ENCODE measurements around the gene PGP. TPM values are rescaled to one million over a fixed set of nuclear protein-coding genes. Genes with fewer than 3 reads are reported as not detected.

PGP gene
- total RNA-seq, 1 experiment from 2014 or later, result 36.2 TPM

DNA sequence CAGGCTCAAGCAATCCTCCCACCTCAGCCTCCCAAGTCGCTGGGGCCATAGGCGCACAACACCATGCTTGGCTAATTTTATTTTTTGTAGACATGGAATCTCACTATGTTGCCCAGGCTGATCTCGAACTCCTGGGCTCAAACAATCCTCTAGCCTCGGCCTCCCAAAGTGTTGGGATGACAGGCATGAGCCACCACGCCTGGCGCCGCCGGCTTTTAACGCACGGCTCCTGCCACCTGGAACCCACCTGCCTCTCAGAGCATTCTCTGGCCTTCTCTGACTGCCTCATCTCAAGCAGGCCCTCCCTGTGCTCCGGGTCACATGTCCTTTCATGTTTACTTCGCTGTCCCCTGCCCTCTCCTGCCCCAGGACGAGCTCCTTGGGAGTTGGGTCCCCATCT, 28.6 kb downstream of the PGP start:
- Histone ChIP-seq H3K4me3 (ENCODE audit: low read depth, low read length) (no peak overlapping the region), H3K4me1 (no peaks in the 10 kb centered on the region), H3K9me3 (no peaks in the 10 kb centered on the region), H3K36me3 (ENCODE audit: control insufficient read depth, insufficient read depth, low read length) (no peaks in the 10 kb centered on the region; the same call in 1 of the 2 replicates), H3K27me3 (replicated peaks; ENCODE audit: control insufficient read depth, insufficient read depth, low read length) (no peaks in the 10 kb centered on the region)
- TF ChIP-seq, protein P1, sequence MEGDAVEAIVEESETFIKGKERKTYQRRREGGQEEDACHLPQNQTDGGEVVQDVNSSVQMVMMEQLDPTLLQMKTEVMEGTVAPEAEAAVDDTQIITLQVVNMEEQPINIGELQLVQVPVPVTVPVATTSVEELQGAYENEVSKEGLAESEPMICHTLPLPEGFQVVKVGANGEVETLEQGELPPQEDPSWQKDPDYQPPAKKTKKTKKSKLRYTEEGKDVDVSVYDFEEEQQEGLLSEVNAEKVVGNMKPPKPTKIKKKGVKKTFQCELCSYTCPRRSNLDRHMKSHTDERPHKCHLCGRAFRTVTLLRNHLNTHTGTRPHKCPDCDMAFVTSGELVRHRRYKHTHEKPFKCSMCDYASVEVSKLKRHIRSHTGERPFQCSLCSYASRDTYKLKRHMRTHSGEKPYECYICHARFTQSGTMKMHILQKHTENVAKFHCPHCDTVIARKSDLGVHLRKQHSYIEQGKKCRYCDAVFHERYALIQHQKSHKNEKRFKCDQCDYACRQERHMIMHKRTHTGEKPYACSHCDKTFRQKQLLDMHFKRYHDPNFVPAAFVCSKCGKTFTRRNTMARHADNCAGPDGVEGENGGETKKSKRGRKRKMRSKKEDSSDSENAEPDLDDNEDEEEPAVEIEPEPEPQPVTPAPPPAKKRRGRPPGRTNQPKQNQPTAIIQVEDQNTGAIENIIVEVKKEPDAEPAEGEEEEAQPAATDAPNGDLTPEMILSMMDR (IDR thresholded peaks at IDR 0.05; ENCODE audit: insufficient read depth in 1 of 2, low read depth in 1 of 2, low read length in 1 of 2, severe bottlenecking in 1 of 2, unreplicated experiment in 1 of 2), result no peak
- no peaks in the 10 kb centered on the region for H3K27me3 Mint-ChIP-seq (ENCODE audit: insufficient read depth, unreplicated experiment)
- no peak for DNase-seq
- ChIA-PET CTCF (no interaction called here), POLR2A (interaction anchor here (0.6 kb wide), 1 partner anchor 129 kb away, joined by 5 read pairs; no protein-coding TSS in a partner anchor)
- no peak overlapping the region for H3K4me3 Mint-ChIP-seq (ENCODE audit: unreplicated experiment)
- intact Hi-C loops (cut with micrococcal nuclease; ENCODE audit: unreplicated experiment), result no loop called here
- no TSS peak for BruUV-seq (replicated peaks)
- H3K36me3 Mint-ChIP-seq (ENCODE audit: insufficient read depth, unreplicated experiment), result peaks cover 14% of the 10 kb centered on the region
- H3K4me1 Mint-ChIP-seq (ENCODE audit: low read depth, unreplicated experiment), result peaks cover 6% of the 10 kb centered on the region
- no peak overlapping the region for H3K27ac Mint-ChIP-seq (ENCODE audit: unreplicated experiment)
- no peaks in the 10 kb centered on the region for H3K9me3 Mint-ChIP-seq (ENCODE audit: unreplicated experiment)

DNA sequence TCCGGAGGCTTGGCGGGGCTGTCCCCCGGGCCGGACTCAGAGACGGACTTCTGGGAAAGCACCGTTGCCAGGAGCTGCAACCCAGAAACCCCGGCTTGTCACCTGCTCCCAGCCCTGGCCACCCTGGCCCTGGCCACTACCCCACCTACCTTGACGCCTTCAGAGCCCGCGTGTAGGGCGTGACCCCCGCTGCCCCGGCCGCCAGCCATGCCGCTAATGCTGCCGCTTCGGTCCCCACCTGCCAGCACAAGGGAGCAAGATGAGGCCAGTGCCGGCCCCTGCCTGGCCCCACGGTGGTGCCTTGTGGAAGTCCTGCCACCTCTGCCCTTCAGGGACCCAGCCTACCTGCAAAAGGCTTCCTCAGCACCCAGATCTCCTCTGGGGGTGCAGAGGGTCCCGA, 29.7 kb downstream of the PGP start:
- no peaks in the 10 kb centered on the region for H3K9me3 ChIP-seq
- intact Hi-C loops (cut with micrococcal nuclease; ENCODE audit: unreplicated experiment), result no loop called here
- H3K27me3 ChIP-seq (replicated peaks; ENCODE audit: control insufficient read depth, insufficient read depth, low read length), result no peaks in the 10 kb centered on the region
- Mint-ChIP-seq H3K27me3 (ENCODE audit: insufficient read depth, unreplicated experiment) (no peaks in the 10 kb centered on the region), H3K4me1 (ENCODE audit: low read depth, unreplicated experiment) (peaks cover 6% of the 10 kb centered on the region), H3K9me3 (ENCODE audit: unreplicated experiment) (no peaks in the 10 kb centered on the region), H3K27ac (ENCODE audit: unreplicated experiment) (no peak overlapping the region), H3K4me3 (ENCODE audit: unreplicated experiment) (no peak overlapping the region), H3K36me3 (ENCODE audit: insufficient read depth, unreplicated experiment) (peaks cover 14% of the 10 kb centered on the region)
- DNase-seq, result no peak
- CTCF ChIA-PET, result interaction anchor here (1.2 kb wide), 1 partner anchor 10 kb away, joined by 3 read pairs; no protein-coding TSS in a partner anchor
- POLR2A ChIA-PET, result no interaction called here
- TF ChIP-seq, protein P1 (IDR thresholded peaks at IDR 0.05; ENCODE audit: insufficient read depth in 1 of 2, low read depth in 1 of 2, low read length in 1 of 2, severe bottlenecking in 1 of 2, unreplicated experiment in 1 of 2), result no peak
- no peak overlapping the region for H3K4me3 ChIP-seq (ENCODE audit: low read depth, low read length)
- no TSS peak for BruUV-seq (replicated peaks)
- H3K36me3 ChIP-seq (ENCODE audit: control insufficient read depth, insufficient read depth, low read length), result no peaks in the 10 kb centered on the region
- H3K4me1 ChIP-seq, result no peaks in the 10 kb centered on the region

DNA sequence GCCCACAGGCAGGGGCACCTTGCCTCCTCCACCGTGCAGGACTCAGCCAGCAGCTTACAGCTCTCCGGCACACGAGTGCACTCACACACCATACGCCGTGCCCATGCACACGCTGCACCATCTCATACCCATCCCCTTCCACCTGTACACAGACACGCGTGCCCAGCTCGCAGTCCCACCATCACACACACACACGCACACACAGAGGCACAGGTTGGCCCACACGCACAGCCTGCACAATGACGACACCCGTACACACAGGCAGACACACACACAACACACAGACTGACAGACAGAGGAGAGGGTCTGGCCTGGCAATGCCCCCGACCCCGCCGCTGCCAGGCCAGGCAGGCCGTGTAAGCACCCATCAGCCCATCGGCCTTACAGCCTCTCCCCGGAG, 30.3 kb downstream of the PGP start:
- no peaks in the 10 kb centered on the region for H3K36me3 ChIP-seq (ENCODE audit: control insufficient read depth, insufficient read depth, low read length)
- intact Hi-C loops (cut with micrococcal nuclease; ENCODE audit: unreplicated experiment), result no loop called here
- no peak for DNase-seq
- peaks cover 6% of the 10 kb centered on the region for H3K4me1 Mint-ChIP-seq (ENCODE audit: low read depth, unreplicated experiment)
- H3K36me3 Mint-ChIP-seq (ENCODE audit: insufficient read depth, unreplicated experiment), result peaks cover 14% of the 10 kb centered on the region
- TF ChIP-seq, protein P1 (IDR thresholded peaks at IDR 0.05; ENCODE audit: insufficient read depth in 1 of 2, low read depth in 1 of 2, low read length in 1 of 2, severe bottlenecking in 1 of 2, unreplicated experiment in 1 of 2), result no peak
- H3K4me1 ChIP-seq, result no peaks in the 10 kb centered on the region
- H3K4me3 ChIP-seq (ENCODE audit: low read depth, low read length), result no peak overlapping the region
- H3K27me3 Mint-ChIP-seq (ENCODE audit: insufficient read depth, unreplicated experiment), result no peaks in the 10 kb centered on the region
- POLR2A ChIA-PET, result no interaction called here
- no peak overlapping the region for H3K4me3 Mint-ChIP-seq (ENCODE audit: unreplicated experiment)
- no TSS peak for BruUV-seq (replicated peaks)
- CTCF ChIA-PET, result no interaction called here
- no peaks in the 10 kb centered on the region for H3K9me3 ChIP-seq
- H3K9me3 Mint-ChIP-seq (ENCODE audit: unreplicated experiment), result no peaks in the 10 kb centered on the region
- no peaks in the 10 kb centered on the region for H3K27me3 ChIP-seq (replicated peaks; ENCODE audit: control insufficient read depth, insufficient read depth, low read length)
- H3K27ac Mint-ChIP-seq (ENCODE audit: unreplicated experiment), result no peak overlapping the region
